K562 (cell line): ENCODE measurements around the gene WNT3. TPM values are rescaled to one million over a fixed set of nuclear protein-coding genes. Genes with fewer than 3 reads are reported as not detected.

ENCODE experiments used
- CBFA2T2 ChIP-seq: fragments of 450-650 bp; conservative IDR thresholded peaks from 2 replicates; pipeline ENCODE4 v1.6.1; 2017; ENCODE audit warnings: mild to moderate bottlenecking
- CHD2 ChIP-seq: IDR thresholded peaks from 2 replicates; pipeline ENCODE4 v1.6.1; 2011; ENCODE audit warnings: low read depth, low read length
- CREM ChIP-seq: IDR thresholded peaks from 2 replicates; pipeline ENCODE4 v1.6.1; 2014; ENCODE audit warnings: antibody characterized with exemption, low read depth
- ETS1 ChIP-seq: conservative IDR thresholded peaks from 2 replicates; pipeline ENCODE4 v1.6.1; 2011; ENCODE audit warnings: low read depth, mild to moderate bottlenecking, low read length; ENCODE audit not compliant: control insufficient read depth
- MYC ChIP-seq, 2 experiments: fragments of 250-450 bp in 1 of 2; sonication (Bioruptor Pico) in 1 of 2; IDR thresholded peaks; 2 replicates each; pipeline versions ENCODE4 v1.5.1 to v1.6.1; 2012 to 2021; ENCODE audit warnings: low read depth in 2 of 2, borderline replicate concordance in 1 of 2, improper control_type of control experiment in 1 of 2, low read length in 1 of 2, mild to moderate bottlenecking in 1 of 2, moderate library complexity in 1 of 2
- NCOA2 ChIP-seq, 2 experiments: fragments of 450-650 bp; IDR thresholded peaks; 2 replicates each; pipeline ENCODE4 v1.6.1; 2018; ENCODE audit warnings: mild to moderate bottlenecking in 2 of 2, moderate library complexity in 1 of 2; ENCODE audit not compliant: partially characterized antibody in 2 of 2
- NR2C2 ChIP-seq, 2 experiments: fragments of 200-800 bp in 1 of 2; sonication (Bioruptor generic) in 1 of 2; sonication (generic) in 1 of 2; formaldehyde crosslinking in 1 of 2; IDR thresholded peaks; 2 replicates each; pipeline versions ENCODE4 v1.6.1 to v1.8.0; 2016 to 2022; ENCODE audit warnings: mild to moderate bottlenecking in 1 of 2, missing compliant biosample characterization in 1 of 2, missing genetic modification characterization in 1 of 2, missing genetic modification reagents in 1 of 2
- RAD21 ChIP-seq, 2 experiments: fragments of 250-450 bp in 1 of 2; fragments of 450-650 bp in 1 of 2; sonication (Bioruptor Pico) in 1 of 2; formaldehyde crosslinking in 1 of 2; IDR thresholded peaks in 1 of 2; conservative IDR thresholded peaks in 1 of 2; 2 replicates each; pipeline versions ENCODE4 v1.4.0 to v1.8.0; 2020 to 2022; ENCODE audit warnings: mild to moderate bottlenecking in 2 of 2, moderate library complexity in 1 of 2
- SFPQ ChIP-seq: fragments of 200-400 bp; formaldehyde crosslinking; IDR thresholded peaks from 2 replicates; pipeline ENCODE4 v1.6.1; 2017; ENCODE audit warnings: mild to moderate bottlenecking, low read depth, low read length, moderate library complexity
- SMARCA4 ChIP-seq: fragments of 450-650 bp; IDR thresholded peaks from 2 replicates; pipeline ENCODE4 v1.6.1; 2016
- SMARCC2 ChIP-seq: fragments of 450-650 bp; IDR thresholded peaks from 2 replicates; pipeline ENCODE4 v1.6.1; 2017; ENCODE audit warnings: antibody characterized with exemption, moderate library complexity, mild to moderate bottlenecking, low read depth
- YY1 ChIP-seq, 3 experiments: IDR thresholded peaks; 2 replicates each; pipeline ENCODE4 v1.6.1; 2011; ENCODE audit warnings: low read length in 2 of 3, mild to moderate bottlenecking in 2 of 3, moderate library complexity in 2 of 3, borderline replicate concordance in 1 of 3, control low read depth in 1 of 3, low read depth in 1 of 3; ENCODE audit not compliant: insufficient read depth in 3 of 3, insufficient replicate concordance in 2 of 3, control insufficient read depth in 1 of 3, insufficient read length in 1 of 3; ENCODE audit errors: extremely low read depth in 1 of 3
- ZBTB7A ChIP-seq: IDR thresholded peaks from 2 replicates; pipeline ENCODE4 v1.6.1; 2011; ENCODE audit warnings: low read depth, mild to moderate bottlenecking, low read length, moderate library complexity, borderline replicate concordance; ENCODE audit not compliant: control insufficient read depth
- ZNF592 ChIP-seq: fragments of 450-650 bp; IDR thresholded peaks from 2 replicates; pipeline ENCODE4 v1.6.1; 2017; ENCODE audit warnings: antibody characterized with exemption, mild to moderate bottlenecking
- polyA plus RNA-seq, 8 experiments: library from polyadenylated mRNA; depleted of rRNA in 4 of 8; stranded (reverse) in 5 of 8; unstranded in 3 of 8; fragments of >200 nt; fragmentation: Nextera tagmentation in 2 of 8; fragmentation: Illumina TruSeq in 1 of 8; extraction: Ambion mirVana in 2 of 8; extraction: Trizol in 1 of 8; gene quantifications; 2 replicates each; pipeline versions ENCODE4 v1.2.1 to v1.2.3, GENCODE V29; 2011 to 2014; ENCODE audit warnings: inconsistent platforms in 1 of 8, missing spikeins in 1 of 8
- total RNA-seq, 7 experiments: library from RNA; depleted of rRNA in 6 of 7; stranded (reverse); fragments of >200 nt in 6 of 7; fragmentation: Illumina TruSeq in 2 of 7; extraction: Trizol in 2 of 7; gene quantifications; 2 replicates each; pipeline versions ENCODE4 v1.2.1 to v1.2.3, GENCODE V29; 2011 to 2021; ENCODE audit warnings: low replicate concordance in 1 of 7

The WNT3 gene
- total and polyA plus RNA-seq, 9 of the 15 experiments (the other 6 are each of a cell fraction or from before 2014, with no cell fraction given): 1.5 to 6.1 (median 3.3) TPM

GRCh38 chr17:46742565-46743270 lies 75.8 kb downstream of the WNT3 start (continued):
- TF ChIP-seq YY1 (IDR thresholded peaks at IDR 0.05; ENCODE audit: borderline replicate concordance in 1 of 3, control insufficient read depth in 1 of 3, extremely low read depth in 1 of 3, insufficient read depth in 3 of 3, insufficient read length in 1 of 3, insufficient replicate concordance in 2 of 3, low read depth in 1 of 3, low read length in 2 of 3) (peak in 2 of 3 experiments; percentile 52 to 67), MYC (IDR thresholded peaks at IDR 0.05; ENCODE audit: low read depth, low read length) (peak; percentile 35), MYC (CRISPR knock-in tag; IDR thresholded peaks at IDR 0.05; ENCODE audit: borderline replicate concordance, low read depth) (no peak), NCOA2 (IDR thresholded peaks at IDR 0.05; ENCODE audit: partially characterized antibody in 2 of 2) (peak in 1 of 2 experiments; percentile 83), CREM (0 out of 2 replicates have a peak, but pooled peaks have one; percentile 36), SFPQ (no peak), ETS1 (no peak), SMARCA4 (peak; percentile 67; the same call in 1 of the 2 replicates), RAD21 (CRISPR knock-in tag; conservative IDR thresholded peaks at IDR 0.05 in 1 of 2, IDR thresholded peaks at IDR 0.05 in 1 of 2) (peak in 1 of 2 experiments; percentile 48; a peak in 2 of 4 replicates), CHD2 (no peak), ZNF592 (peak; percentile 49; the same call in 1 of the 2 replicates), ZBTB7A (peak; percentile 43; the same call in 1 of the 2 replicates), SMARCC2 (0 out of 2 replicates have a peak, but pooled peaks have one; percentile 61), CBFA2T2 (0 out of 2 replicates have a peak, but pooled peaks have one; percentile 7), NR2C2 (CRISPR knock-in tag; IDR thresholded peaks at IDR 0.05) (0 out of 2 replicates have a peak, but pooled peaks have one; percentile 30), NR2C2 (tag; IDR thresholded peaks at IDR 0.05) (peak; percentile 59; the same call in 1 of the 2 replicates)
